ENCODE measurements around the gene TDRD10. TPM values are rescaled to one million over a fixed set of nuclear protein-coding genes. Genes with fewer than 3 reads are reported as not detected.

The TDRD10 gene
- total RNA-seq, 1 donor from 2014 or later = 4.6 TPM

DNA sequence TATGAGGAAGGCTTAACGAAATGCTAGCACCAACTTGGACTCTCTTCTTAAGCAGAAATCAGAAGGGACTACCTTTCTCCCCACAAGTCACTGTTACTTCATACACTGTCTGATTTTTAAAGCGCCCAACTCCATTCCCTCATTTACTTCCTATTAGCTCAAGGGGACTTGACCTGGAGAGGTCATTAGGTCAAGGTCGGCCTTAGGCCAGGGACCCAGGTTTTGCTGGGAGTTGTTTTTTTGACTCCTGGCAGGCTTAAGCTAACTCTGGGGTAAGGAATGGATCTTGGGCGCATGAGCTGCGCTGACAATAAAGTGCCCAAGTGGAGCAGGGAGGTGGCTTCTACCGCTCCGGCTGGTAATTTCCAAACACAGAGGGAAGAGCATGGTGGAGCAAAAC, 89.2 kb downstream of the TDRD10 start:
- no peaks in the 10 kb centered on the region for H3K9me3 ChIP-seq
- H3K4me1 ChIP-seq = no peaks in the 10 kb centered on the region
- no peak overlapping the region for H3K27ac ChIP-seq
- DNase-seq (ENCODE audit: low spot score in 2 of 2) = no peak
- TF ChIP-seq, protein P1, sequence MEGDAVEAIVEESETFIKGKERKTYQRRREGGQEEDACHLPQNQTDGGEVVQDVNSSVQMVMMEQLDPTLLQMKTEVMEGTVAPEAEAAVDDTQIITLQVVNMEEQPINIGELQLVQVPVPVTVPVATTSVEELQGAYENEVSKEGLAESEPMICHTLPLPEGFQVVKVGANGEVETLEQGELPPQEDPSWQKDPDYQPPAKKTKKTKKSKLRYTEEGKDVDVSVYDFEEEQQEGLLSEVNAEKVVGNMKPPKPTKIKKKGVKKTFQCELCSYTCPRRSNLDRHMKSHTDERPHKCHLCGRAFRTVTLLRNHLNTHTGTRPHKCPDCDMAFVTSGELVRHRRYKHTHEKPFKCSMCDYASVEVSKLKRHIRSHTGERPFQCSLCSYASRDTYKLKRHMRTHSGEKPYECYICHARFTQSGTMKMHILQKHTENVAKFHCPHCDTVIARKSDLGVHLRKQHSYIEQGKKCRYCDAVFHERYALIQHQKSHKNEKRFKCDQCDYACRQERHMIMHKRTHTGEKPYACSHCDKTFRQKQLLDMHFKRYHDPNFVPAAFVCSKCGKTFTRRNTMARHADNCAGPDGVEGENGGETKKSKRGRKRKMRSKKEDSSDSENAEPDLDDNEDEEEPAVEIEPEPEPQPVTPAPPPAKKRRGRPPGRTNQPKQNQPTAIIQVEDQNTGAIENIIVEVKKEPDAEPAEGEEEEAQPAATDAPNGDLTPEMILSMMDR (IDR thresholded peaks at IDR 0.05) = no peak
- H3K36me3 ChIP-seq = peaks cover 89 to 99% of the 10 kb centered on the region in 2 donors
- intact Hi-C loops (cut with DNase I) = no loop called here
- H3K4me3 ChIP-seq = no peak overlapping the region
- no peaks in the 10 kb centered on the region for H3K27me3 ChIP-seq

DNA sequence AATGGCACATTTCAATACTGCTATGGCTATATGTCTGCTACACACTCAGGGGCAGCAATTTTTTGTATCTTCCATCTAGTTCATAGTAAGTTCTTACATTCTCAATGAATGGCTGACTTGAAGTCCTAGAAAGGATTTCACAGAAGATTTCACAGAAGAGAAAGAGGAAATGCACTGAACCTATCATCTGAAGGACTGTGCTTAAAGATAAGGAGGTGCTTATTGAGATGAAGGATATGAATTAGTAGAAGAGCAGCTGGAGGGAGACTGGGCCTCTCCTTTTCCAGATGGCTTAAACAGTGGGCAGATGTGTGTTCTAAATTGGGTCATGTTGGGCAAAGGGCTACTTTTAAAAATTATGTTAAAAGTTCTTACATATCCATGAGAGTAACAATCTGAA, 91.4 kb downstream of the TDRD10 start:
- intact Hi-C loops (cut with DNase I) = no loop called here
- Histone ChIP-seq H3K36me3 (peaks cover 89 to 99% of the 10 kb centered on the region in 2 donors), H3K27me3 (no peaks in the 10 kb centered on the region), H3K9me3 (no peaks in the 10 kb centered on the region), H3K27ac (no peak overlapping the region), H3K4me1 (no peaks in the 10 kb centered on the region), H3K4me3 (no peak overlapping the region)
- no peak for DNase-seq (ENCODE audit: low spot score in 2 of 2)
- TF ChIP-seq, protein P1 (IDR thresholded peaks at IDR 0.05) = no peak

DNA sequence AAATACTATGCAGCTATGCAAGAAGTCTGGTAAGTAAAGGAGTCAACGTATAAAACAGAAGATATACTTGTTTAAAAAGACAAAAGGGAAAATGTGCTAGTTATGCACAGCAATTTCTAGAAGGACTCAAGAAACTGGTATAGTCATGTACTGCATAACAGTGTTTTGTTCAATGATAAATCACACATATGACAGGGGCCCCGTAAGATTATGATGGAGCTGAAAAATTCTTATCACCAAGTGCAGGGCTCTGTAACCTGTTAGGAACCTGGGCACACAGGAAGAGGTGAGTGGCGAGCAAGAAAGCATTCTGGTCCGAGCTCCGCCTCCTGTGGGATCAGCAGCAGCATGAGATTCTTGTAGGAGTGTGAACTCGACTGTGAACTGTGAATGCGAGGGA, 92.8 kb downstream of the TDRD10 start:
- Histone ChIP-seq H3K4me1 (peaks cover under 1 to 9% of the 10 kb centered on the region in 2 donors), H3K36me3 (peaks cover 74 to 87% of the 10 kb centered on the region in 2 donors), H3K27ac (no peak overlapping the region), H3K9me3 (no peaks in the 10 kb centered on the region), H3K4me3 (no peak overlapping the region), H3K27me3 (no peaks in the 10 kb centered on the region)
- TF ChIP-seq, protein P1 (IDR thresholded peaks at IDR 0.05) = no peak
- no peak for DNase-seq (ENCODE audit: low spot score in 2 of 2)
- intact Hi-C loops (cut with DNase I) = no loop called here

DNA sequence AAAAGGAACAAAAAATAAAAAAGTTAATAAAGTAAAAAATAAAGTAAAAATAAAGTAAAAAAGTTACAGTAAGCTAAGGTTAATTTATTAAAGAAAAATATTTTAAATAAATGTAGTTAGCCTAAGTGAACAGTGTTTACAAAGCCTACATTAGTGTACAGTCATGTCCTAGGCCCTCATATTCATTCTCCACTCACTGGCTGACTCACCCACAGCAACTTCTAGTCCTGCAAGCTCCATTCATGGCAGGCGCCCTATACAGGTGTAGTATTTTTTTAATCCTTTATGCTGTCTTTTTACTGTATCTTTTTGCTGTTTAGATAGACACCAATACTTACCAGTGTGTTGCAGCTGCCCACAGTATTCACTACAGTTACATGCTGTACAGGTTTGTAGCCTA, 93.6 kb downstream of the TDRD10 start:
- H3K4me1 ChIP-seq = peaks cover 7 to 16% of the 10 kb centered on the region in 2 donors
- no peak for DNase-seq (ENCODE audit: low spot score in 2 of 2)
- no peaks in the 10 kb centered on the region for H3K27me3 ChIP-seq
- H3K4me3 ChIP-seq = no peak overlapping the region
- TF ChIP-seq, protein P1 (IDR thresholded peaks at IDR 0.05) = no peak
- H3K36me3 ChIP-seq = peaks cover 71 to 82% of the 10 kb centered on the region in 2 donors
- no peak overlapping the region for H3K27ac ChIP-seq
- H3K9me3 ChIP-seq = no peaks in the 10 kb centered on the region
- intact Hi-C loops (cut with DNase I) = no loop called here

Other genes with a start within 250 kb of the TDRD10 start
- 270 TPM for gene HAX1, start 229.6 kb upstream of the TDRD10 start, total RNA-seq
- gene AQP10, start 181.1 kb upstream of the TDRD10 start, total RNA-seq = not detected
- 173 TPM for gene ATP8B2, start 176.7 kb upstream of the TDRD10 start, total RNA-seq
- 6.7 TPM for gene IL6R, start 96.9 kb upstream of the TDRD10 start, total RNA-seq
- gene SHE, start 193 bp downstream of the TDRD10 start, total RNA-seq = 107 TPM
- gene UBE2Q1, start 56.4 kb downstream of the TDRD10 start, total RNA-seq = 10.6 TPM
- not detected for gene CHRNB2, start 65.6 kb downstream of the TDRD10 start, total RNA-seq
- gene ADAR, start 106.0 kb downstream of the TDRD10 start, total RNA-seq = 65.3 TPM

Measured in ascending aorta (tissue), 2 donors.